GM18858 (cell line): ENCODE results near the gene IGF1R.

Experiments used
- ATAC-seq: cut with Tn5 transposase; IDR thresholded peaks from one replicate; pipeline ENCODE4 v1.9.1; 2021; ENCODE audit not compliant: unreplicated experiment

Gene IGF1R

DNA sequence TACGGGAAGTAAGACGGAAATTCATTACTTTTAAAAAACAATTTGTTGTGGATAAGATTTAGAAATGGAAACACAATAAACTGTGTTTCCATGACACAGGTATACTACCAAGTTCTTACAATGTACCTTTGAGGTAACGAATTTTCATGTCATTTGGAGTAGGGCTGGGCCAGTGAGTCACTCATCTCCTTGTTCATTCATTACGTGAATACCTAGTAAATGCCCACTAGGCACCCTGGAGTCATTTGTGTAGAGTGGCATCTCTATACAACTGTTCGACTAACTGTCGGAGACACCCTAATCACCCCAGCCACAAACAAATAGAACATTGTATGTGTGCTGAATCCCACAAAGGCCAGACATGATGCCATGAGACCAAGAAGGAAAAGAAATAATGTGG is 94.8 kb downstream of the IGF1R start:
- no peak for ATAC-seq

GRCh38 chr15:98744506-98744905 is 96.2 kb downstream of the IGF1R start:
- no peak for ATAC-seq

DNA sequence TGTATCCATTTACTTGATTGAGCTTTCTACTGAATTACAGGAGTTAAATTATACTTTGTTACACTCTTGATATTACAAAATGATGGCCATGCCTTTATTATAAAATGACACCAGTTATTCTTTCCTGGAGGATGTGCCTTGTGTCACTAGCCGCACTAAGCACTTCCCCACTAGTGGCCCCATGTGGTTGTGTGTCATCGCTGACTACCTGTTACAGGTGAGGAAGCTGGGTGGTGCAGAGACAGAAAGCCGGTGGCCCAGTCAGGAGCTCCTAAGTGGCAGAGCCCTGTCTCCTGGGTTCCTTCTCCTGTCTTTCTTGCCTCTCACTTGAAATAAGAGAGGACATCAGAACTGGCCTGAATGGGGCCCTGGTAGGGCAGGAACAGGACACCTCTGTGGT is 96.8 kb downstream of the IGF1R start:
- no peak for ATAC-seq

GRCh38 chr15:98745650-98746374 is 97.5 kb downstream of the IGF1R start:
- no peak for ATAC-seq

DNA sequence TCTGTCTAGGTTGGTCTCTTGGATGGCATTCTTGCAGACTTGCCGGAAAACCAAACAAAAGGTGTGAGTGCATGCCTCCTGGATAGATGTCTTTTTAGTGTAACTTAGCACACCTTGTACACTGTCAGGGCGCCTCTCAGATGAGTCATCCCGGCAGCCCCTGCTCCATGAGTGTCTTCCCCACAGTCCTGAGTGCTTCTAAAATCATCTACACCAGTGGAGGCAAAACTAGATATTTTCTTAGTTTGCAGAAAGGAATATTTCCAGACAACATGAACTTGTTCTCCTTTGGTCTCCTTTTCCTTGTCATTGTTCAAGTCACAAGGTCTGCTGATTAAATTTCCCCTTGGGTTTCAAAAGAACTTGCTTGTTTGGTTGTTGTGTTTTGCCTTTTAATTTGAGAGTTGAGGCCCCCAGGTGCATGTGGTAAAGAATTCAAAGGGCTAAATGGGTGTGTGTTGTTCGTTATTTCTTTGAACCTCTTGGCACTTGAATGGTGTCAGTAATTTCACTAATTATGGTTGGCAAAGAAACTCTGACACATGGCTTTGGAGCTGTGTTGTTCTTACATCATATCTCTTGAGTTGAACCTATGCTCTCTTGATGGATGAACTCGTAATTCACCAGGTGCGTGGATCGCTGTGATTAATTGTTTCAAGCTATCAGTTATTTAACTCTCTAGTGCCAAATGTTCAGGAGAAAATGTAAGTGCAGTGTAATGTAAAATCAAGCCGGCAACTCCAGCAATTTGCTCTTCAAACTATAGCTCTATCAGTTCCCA is 98.2 kb downstream of the IGF1R start:
- ATAC-seq = no peak

GRCh38 chr15:98751767-98752166 is 103.4 kb downstream of the IGF1R start:
- no peak for ATAC-seq

- ATAC-seq = no peak
These were observed 105.7 kb downstream of the IGF1R start for GRCh38 chr15:98753726-98754656.

GRCh38 chr15:98754657-98755022 is 106.3 kb downstream of the IGF1R start:
- ATAC-seq = no peak

DNA sequence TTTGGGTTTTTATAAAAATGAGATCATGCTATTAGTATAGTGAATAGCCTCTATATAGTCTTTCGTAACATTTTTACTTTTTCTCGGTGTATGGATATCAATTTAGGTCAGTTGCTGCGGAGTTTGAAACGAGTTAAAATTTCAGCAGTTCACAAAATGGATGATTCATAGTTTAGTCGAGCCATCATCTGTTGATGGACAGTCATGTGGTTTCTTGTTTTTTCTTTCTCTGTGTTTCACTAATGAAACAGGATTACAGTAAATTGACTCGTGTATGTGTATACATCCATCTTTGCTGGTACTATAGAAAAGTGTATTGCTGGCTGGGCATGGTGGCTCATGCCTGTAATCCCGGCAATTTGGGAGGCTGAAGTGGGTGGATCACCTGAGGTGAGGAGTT is 106.8 kb downstream of the IGF1R start:
- no peak for ATAC-seq

- no peak for ATAC-seq
These were observed 107.4 kb downstream of the IGF1R start for GRCh38 chr15:98755781-98756180.

DNA sequence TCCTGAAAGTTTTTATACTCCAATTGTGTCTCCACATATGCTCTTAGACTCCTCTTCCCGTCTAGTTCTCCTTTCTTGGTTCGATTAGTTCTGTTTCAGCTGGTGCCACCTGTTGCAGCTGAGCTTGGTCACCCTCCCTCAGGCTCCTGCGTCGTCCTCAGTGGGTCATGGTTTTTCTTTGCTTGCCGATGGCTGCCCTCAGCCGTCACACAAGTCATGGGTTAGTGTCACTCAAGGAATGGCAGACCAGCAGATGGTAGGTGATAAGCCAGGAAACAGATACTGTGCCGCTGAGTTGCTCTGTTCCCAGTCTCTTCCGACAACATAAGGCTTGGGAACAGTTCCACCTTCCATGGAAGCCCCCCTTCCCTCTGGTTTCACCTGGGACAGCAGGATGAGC is 109.9 kb downstream of the IGF1R start:
- no peak for ATAC-seq

- ATAC-seq = no peak
These were observed 110.9 kb downstream of the IGF1R start for GRCh38 chr15:98759277-98759676.

DNA sequence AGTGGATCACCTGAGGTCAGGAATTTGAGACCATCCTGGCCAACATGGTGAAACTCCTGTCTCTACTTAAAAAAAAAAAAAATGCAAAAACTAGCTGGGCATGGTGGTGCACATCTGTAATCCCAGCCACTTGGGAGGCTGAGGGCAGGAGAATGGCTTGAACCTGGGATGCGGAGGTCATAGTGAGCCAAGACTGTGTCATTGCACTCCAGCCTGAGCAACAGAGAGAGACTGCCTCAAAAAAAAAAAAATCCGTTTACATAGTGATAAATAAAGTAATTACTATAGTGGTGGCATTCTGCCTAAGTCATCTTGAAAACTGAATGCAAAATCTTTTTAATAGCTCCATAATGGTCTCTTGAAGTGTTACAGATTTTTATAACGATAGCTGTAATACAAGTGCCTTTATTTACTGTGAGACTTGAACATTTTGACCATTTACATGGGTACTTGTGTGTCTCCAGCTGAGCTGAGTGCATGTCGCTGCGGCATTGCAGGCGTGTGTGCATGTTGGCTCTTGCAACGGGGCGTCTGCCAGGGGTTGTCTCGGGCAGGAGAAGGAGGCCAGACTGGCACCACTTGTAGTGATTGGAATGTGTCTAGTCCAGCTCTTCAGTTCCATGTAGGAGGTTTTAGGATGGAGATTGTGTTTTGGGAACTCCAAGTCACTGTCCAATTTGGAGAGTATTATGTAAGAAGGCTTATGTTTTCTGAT is 111.9 kb downstream of the IGF1R start:
- no peak for ATAC-seq

DNA sequence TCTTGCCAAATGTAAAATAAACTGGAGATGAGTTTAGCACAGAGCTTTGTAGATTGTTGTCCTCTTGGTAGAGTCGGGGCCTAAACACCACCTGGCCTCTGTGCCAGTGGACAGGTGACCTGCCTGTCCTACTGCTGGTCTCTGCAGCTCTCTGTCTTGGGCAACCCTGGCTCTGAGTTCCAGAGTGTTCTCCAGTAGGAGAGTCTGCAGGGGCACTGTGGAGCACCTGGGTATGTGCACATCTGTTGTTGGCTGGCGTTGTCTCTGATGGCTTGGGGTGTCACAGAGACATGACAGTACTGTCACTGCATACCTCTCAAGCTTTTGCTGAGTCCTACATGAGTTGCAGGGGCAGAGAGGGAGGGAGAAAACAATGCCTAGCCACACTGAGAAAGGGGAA is 112.6 kb downstream of the IGF1R start:
- no peak for ATAC-seq

DNA sequence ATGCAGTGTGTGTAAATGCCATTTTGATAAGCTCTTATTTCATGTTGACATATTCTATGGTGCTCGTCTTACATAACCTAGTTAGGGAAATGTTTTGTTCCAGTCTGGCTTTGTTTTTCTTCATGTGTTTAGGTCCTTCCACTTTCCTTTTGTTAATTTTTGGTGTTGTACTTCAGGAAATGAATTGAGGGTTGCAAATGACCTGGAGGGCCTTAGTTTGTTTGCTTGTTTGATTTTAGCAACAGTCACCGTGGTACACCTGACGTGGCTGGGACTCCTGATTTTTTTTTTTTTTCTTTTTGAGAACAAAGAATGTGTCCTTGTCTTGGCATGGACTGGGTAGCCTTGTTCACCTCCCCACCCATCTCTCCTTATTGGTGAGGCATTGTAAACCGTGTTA is 114.8 kb downstream of the IGF1R start:
- ATAC-seq = no peak

DNA sequence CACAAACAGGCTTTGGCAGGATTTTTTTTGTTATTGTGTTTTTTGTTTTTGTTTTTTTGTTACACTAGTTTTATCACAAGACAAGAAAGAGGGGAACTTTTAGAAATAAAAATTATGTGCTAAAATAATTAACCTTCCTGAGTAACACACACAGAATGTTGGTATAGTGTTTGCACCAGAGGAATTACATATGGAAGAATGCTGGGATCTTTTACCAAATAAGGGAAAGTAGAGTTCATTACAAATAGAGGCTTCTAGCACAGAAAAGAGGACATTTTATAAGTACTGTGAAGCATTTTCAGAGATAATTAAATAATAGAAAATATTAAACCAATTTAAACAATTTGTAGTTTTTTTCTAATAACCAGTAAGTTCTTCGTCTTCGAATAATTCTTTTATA is 116.0 kb downstream of the IGF1R start:
- ATAC-seq = no peak

DNA sequence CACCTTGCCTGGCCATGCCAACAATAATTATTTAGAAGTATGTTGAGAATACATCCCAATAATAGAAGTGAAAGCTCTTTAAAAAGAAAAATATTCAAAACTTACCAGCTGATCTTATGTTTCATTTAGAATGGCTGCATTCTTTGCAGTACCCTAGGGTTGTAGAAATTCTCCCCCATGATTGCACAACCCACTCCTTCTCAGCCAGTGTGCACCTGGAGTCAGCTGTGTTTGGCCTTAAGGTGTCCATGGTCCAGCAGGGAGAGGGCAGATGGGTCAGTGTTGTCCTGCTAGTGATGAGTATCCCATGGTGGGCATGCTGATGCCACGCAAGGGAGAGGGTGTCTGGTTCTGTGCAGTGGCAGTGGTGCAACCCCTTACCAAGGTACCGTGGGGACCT is 117.3 kb downstream of the IGF1R start:
- no peak for ATAC-seq

DNA sequence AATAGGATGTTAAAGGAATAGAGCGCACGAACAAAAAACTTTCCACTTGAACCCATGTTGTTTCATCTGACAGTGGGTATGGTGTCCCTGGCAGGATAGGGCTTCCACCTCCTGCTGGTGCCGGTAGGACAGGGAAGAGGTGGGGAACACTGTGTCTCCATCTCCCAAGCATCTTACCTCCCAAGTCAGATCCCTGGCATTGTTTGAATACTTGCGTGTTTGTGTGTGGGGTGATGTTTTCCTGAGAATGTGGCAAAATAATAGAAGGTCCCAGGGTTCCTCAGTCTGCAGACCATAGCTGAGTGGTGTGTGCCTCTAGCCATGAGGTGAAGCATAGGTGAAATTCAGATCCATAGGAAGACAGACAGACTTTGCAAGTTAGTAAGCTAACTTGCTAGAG is 119.4 kb downstream of the IGF1R start:
- no peak for ATAC-seq

DNA sequence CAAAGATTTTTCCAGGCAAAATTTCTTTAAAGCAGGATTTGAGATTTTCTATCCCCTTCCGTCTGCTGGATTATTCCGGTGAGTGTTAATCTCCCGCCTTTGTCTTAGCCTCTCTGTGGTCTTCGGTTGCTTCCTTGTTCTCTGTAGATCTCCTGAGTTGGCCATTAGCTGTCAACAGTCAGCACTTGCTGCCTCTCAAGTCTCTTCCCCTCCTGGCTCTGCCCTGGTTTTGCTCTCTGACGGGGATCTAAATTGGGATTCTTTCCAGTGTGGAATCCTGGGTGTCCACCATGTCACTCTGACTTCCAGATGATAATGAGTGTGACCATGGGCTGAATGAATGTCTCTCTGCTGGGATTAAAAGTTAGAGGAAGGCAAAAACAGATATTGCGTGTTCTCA is 121.5 kb downstream of the IGF1R start:
- ATAC-seq = no peak

GRCh38 chr15:98770984-98771383 is 122.6 kb downstream of the IGF1R start:
- ATAC-seq = no peak

- no peak for ATAC-seq
These were observed 123.2 kb downstream of the IGF1R start for GRCh38 chr15:98771541-98771940.
